HS-5 (cell line): ENCODE data around the gene TBL3.
"Not testable (repeated sequence)": the region's sequence is repeated elsewhere in the genome, so short reads cannot be mapped to it uniquely, and the experiment has no call there.

ENCODE experiments used
- DNase-seq: peaks from one replicate; pipeline ENCODE4 v3.0.0-alpha.2; 2012; ENCODE audit warnings: low read depth

TBL3 gene

DNA sequence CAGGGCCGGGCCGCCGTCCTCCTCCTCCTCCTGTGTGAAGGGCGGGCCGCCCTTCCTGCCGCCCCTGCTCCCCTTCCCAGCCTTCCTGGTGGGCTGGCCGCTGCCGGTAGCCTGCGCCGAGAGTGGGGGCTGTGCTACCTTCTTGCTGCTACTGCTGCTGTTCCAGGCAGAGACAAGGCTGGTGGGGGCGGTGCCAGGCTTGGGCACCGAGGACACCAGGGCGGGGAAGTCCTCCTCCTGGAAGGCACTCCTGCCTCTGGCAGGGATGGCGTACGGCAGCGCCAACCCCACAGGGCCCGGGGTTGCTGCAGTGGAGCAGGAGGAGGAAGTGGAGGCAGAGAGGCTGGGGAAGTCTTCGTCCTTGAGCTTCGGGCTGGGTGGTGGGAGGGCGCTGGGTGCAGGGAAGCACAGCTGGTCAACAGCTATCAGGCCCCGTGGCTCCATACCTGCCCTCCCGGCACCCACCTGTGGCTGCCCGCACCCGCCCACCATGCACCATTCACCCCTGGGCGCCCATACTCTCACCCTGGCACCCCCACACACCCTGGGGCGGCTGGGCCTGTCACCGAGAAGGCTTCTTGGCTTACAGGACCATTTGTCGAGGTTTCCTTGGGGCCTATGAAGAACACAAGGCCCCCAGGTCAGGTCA is 28.1 kb downstream of the TBL3 start:
- no peak for DNase-seq

DNA sequence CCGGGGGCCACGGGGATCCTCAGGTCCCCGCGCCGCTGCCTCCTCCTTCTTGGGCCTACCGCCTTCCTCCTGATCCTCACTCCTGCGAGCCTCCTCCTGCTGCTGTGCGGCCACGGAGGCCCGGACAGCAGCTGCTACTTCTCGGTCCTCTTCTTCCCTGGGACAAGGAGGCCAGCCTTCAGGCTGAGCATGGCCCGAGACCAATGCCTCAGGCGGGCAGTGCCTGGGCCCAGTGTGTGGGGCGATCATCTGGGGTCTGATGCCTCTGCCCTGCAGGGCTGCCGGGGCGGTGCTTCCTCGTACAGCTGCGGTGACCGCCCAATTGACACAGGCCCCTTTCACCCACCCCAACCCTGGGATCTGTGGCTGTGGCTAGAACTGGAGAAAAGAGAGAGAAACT is 29.2 kb downstream of the TBL3 start:
- no peak for DNase-seq

DNA sequence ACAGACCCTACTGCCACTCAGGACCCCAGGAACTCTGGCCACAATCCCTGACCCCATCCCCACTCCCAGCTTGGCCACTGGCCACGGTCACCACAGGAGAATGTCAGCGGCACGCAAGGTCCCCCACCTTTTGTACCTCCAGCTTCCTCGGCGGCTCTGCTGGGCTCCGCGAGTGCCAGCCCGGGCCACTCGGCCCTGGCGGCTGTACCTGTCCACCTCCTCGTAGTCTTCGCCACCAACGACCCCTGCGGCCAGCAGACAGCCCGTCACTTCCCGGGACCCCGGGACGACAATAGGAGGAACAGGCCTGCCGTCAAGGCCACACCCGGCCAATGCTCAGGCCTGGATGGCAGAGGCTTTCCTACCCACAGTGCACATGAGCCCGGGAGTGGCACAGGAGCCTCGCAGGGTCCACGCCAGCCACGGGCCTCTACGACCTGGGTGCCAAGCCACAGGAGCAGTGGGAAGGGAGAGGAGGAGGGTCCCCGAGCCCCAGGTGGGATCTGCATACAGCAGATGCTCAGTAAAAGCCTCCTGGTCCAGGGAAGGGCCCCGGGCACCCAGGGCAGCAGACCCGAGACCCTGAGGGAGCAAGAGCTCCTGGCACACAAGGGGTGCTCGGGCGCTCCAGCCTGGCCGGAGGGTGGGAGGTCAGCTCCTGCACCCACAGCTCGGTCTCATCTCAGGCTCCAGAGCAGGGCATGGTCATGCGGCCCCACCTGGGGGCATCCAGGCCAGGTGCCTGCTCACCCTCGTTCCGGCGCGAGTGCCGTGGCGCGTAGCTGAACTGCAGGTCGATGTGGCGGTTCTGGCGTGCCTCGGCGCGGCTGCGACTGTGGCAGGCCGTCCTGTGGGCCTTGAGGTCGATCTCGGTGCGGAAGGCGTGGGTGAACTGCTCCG is 29.9 kb downstream of the TBL3 start:
- DNase-seq: no peak

DNA sequence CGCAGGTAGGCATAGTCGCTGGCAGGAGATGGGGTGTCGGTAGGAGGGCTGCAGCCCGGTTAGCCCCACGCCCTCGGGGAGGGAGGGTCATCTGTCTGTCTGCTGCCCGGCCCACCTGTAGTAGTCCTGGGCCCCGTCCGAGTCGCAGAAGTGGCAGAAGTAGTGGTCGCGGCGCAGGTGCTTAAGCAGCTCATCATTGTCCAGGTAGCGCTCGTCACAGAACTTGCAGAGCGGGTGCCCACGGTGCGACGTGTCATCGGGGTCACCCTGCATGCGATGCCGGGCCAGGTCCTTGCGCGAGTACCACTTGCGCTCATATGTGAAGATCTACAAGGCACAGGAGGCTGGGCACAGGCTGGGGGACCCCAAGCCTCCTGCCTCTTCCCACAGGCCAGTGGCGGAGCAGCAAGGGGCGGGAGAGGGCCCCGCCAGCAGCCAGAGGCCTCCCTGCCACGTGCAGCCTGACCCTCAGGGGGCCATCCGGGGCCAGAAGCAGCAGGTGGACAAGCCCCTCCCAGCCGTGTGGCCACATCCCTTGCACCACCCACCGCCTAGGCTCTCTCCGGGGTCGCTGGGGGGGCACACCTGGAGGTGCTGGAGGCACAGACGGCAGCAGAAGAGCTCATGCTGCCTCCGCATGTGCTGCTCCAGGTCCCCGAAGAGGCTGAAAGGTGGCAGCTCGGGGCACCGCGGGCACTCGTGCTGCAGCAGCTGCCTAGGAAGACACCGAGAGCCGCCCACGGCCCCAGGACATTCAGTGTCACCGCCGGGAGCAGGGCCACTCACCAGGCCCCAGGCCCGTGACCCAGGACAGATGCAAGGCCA is 30.8 kb downstream of the TBL3 start:
- no peak for DNase-seq

DNA sequence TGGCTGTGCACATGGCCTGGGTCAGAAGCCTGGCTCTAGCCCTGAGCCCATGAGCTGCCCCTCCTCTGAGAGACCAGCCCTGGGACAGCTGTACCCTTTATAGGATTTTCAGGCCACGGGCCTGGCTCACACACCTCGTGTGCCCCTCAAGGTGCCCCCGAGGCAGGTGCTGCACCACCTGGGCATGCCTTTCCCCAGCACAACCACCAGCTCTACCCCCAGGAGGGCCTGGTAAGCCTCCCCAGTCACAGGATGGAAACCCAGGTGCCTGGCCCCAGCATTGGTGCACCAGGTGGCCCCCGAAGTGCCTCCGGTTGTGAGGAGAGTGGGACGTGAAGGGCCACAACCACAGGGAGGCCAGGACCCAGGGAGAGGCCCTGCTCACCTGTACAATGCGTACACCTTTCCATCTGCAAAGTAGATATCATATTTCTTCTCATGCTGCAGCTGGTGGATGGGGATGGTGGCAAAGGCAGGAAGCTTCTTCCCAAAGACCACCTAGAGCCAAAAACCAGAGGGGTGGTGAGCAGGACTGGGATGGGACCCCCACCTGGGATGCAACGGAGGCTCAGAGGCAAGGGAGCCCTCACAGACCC is 31.5 kb downstream of the TBL3 start:
- DNase-seq: no peak

DNA sequence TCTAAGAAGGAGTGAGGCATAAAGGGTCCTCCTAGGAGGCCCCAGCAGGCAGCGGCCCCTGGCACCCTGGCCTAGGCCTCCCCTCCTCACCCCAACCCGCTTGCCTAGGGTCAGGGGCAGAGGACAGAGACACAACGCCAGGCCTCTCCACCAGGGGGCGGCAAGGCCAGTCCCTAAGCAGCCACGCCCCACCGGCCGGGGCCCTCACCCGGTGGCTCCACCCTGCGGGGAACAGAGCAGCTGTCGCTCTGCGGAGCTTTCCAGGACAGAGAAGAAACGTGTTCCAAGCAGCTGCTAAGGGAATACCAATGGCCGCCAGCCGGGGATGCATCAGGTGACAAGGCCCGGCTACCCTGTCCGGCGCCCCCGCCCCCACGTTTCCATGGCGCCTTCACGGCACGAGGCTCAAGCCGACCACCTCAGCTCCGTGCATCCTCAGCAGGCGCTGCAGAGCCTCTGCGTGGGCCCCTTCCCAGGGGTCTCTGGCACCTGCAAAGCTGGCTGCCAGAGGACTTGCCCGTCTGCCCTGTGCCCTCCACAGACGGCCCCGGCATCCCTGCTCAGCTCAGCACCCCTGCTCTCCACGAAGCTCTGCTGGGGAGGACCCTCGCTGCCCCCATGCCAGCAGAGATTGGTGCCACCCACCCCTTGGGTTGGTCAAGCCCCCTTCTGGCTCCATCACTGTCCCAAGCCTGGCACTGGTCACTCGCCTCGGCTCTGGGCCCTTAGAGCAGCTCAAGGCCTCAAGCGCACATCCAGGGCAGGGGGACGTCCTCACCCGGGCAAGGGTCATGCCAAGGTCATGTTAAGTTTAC is 32.2 kb downstream of the TBL3 start:
- DNase-seq: no peak

DNA sequence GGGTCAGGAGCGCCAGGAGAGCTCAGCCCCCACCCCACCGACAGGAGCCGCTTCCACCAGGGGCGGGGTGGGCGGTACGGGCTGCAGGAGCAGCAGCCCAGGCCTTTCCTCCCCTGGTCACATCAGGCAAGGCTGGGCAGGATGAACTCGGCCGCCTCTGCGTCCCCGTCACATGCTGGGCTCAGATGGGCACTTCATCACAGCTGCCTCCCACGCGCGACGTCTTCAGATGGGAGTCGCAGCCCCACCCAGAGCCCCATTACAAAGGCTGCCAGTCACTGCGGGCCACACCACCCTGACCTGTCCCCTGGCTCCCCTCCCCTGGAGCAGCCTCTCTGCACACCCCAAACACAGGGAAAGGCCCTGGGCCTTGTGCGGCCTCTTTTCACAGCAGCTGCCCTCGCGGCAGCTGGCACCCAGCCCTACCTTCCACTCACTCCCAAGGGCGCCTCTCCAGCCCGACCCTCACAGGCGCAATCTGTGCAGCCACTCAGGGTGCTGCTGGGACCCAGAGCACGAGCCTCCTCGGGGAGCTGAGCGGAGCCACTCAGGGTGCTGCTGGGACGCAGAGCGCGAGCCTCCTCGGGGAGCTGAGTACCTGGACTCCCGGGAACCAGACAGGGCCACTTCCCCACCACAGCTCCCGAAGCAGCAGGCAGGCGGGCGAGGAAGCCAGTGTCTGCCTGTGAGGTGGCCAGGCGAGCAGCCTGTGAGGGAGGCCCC is 33.1 kb downstream of the TBL3 start:
- DNase-seq: no peak

DNA sequence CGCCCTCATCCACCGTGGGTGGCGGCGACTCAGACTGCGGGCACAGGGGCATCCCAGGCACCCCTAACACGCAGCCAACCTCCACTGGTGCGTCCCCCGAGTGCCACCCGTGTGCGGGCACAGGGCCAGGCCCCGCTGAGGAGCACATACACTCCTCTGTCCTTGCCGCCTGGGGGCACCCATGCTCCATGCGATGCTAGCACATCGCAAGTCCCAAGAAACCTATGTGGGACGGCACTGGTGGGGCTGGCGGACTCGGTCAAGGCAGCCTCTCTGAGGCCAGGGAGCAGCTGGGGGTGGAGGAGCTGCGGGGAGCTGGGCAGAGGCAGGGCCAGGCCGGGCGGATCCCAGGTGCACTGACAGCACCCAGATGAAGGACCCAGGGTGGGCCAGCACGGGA is 33.8 kb downstream of the TBL3 start:
- DNase-seq: no peak

DNA sequence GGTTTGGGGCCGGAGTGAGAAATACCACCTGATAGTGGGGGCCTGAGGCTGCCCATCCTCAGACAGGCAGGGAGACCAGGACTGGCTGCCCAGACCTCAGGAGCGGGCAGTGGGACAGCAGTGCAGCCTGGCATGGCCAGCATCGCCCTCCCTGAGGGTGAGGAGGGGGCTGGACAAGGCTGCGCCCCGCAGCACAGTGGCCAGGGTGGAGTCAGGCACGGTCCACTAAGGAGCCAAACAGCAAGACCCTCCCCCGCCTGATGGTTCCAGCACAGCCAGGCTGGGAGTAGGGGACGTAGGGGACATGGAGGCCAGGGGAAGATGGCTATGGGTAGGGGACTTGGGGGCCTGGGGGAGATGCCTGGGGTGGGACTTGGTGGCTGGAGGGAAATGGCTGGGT is 34.5 kb downstream of the TBL3 start:
- no peak for DNase-seq

DNA sequence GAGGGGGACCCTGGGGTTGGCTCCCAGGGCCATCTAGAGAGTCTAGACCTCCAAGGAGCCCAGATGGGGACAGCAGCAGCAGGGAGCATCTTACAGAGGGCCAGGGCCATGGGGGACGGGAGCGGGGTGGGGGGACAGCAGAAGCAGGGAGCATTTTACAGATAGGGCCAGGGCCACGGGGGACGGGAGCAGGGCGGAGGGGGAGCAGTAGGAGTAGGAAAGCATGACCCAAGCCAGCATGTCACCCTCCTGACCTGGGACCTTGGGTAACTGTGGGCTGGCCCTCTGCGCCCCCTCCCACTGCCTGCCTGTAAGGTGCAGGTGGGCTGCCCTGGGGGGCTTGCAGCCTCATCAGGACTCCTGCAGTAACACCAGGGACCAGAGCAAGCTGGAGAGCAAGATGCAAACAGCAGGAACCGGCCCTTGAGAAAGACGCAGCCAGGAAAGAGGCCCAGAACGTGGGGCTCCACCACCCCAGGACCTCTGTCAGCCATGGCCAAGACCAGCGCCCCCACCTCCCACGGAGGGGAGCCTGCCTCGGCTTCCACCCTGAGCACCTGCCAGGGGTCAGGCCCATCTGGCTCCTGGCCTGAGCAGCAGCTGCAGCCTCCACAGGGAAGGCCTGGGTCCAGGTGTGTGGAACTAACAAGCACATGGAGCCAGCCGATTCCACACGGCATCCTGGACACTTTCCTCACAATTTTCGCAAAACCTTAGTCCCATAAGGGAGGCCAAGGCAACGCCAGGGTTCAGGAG is 35.4 kb downstream of the TBL3 start:
- no peak for DNase-seq

DNA sequence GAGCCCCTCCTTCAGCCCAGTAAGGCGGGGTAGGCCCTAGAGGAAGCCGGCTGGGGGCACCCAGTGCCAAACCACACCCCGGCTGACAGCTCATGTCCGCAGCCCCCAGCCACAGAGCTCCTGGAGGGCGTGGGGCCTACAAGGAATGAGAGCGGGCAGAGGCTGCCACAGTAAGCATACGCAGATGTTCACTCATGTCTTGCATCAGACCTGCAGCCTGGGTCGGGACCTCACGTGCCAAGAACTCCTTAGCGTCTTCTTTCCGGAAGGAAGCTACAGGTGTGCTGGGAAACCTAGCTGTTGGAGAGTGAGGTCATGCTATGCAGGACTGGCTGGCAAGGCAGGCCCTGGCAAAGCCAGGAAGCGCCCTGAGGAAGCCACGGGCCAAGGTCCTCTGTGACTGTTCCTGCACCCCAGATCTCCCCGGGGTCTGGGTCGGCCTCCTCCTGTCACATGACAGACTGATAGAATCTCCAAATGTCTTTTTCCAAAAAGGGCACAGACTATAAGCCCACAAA is 36.2 kb downstream of the TBL3 start:
- DNase-seq: peak; percentile 64

DNA sequence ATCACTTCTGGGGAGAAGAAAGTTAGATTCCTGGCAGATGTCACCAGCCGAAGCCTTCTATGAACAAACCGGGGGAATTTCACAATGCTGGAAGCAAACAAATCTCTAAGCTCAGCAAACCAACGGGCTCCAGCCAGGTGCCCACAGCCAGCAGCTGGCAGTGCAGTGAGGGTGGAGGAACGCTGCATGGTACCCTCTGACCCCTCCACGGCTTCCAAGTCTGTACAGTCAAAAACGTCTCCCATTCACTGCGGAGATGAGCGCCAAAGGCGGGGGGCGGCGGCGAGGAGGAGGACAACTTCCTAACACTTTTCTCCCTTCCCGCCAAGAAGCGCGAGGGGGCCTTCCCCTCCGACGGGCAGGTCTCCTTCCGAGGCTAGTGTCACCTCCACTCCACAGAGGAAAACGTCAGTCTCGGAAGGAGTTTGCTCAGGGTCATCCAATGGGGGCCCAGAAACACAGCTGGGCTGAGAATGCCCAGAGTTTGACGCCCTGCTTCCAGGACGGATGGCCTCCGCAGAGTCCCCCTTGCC is 36.8 kb downstream of the TBL3 start:
- DNase-seq: no peak

DNA sequence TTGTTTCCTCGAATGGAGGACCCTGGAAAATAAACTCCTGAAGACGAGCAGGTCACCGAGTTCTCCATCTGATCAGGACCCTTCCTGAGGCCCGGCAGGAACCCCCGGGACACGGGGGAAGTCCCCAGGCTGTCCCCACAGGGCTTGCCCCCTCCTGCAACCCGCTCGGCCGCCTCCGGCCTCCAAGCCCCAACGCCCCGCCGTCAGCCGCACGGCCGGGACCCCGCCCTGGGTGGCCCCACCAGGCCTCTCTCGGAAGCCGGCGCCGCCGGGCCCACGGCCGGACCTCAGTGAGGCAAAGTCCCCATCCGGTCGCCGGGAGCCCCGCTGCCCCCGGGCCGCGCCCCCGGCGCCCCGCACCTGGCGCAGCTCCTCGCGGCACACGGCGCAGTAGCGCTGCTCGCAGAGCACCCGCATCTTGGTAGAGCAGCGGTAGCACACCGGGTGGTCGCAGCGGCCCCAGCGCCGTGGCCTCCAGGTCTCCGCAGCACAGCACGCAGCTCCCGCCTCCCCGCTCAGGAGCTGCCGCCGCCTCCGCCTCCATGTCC is 37.4 kb downstream of the TBL3 start:
- DNase-seq: no peak

DNA sequence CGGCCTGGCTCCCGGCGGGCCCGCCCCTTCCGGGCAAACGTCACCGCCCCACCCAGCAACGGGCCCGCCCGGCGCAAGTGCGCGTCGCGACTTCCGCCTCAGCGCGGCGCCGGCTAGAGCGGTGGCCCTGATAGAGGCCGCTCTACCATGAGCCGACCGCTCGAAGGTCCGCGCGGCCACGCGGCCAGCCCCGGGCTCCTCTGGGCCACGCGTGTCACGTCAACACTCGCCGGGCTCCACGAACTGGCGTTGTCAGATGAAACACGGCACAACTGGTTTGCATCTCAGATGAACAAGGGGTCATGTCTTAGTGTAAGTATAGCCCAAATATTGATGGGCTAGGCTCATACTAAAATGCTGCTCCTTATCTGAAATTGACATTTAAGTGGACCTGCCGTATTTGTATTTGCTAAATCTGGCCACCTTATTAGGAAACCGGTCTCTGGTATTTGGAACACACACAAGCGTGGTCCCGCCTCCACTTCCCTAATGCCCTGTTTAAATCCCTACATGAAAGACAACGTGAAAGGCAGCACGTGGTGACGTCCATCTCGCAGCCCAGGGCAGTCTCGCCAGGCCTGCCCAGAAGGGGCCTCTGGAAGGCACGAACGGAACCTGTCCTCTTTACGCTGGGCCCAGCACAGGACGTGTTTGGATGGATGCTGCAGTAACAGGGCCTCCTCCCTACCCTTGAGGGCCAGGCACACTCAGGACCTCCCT is 38.1 kb downstream of the TBL3 start, which contains the start of gene ZNF598:
Gene ZNF598 (minus strand): TSS at position 31 of the 720 bp plus-strand sequence.
- peak; percentile 40 for DNase-seq

DNA sequence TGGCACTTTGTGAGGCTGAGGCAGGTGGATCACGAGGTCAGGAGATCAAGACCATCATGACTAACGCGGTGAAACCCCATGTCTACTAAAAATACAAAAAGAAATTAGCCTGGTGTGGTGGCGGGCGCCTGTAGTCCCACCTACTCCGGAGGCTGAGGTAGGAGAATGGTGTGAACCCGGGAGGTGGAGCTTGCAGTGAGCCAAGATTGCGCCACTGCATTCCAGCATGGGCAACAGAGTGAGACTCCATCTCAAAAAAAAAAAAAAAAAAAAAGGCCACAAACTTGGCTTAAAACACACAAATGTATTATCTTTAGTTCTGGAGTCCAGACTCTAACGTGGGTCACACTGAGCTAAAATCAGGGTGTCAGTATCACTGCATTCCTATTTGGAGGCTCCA is 39.9 kb downstream of the TBL3 start:
- not testable (repeated sequence) for DNase-seq

DNA sequence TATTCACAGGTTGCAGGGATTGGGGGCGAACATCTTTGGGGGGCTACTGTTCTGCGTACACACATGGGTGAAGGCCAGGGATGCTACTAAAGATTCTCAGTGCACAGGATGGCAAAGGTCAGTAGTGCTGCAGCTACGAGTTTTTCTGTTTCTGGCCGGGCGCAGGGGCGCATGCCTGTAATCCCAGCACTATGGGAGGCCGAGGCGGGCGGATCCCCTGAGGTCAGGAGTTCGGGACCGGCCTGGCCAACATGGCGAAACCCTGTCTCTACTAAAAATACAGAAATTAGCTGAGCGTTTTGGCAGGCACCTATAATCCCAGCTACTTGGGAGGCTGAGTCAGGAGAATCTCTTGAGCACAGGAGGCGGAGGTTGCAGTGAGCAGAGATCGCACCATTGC is 41.7 kb downstream of the TBL3 start:
- DNase-seq: no peak

DNA sequence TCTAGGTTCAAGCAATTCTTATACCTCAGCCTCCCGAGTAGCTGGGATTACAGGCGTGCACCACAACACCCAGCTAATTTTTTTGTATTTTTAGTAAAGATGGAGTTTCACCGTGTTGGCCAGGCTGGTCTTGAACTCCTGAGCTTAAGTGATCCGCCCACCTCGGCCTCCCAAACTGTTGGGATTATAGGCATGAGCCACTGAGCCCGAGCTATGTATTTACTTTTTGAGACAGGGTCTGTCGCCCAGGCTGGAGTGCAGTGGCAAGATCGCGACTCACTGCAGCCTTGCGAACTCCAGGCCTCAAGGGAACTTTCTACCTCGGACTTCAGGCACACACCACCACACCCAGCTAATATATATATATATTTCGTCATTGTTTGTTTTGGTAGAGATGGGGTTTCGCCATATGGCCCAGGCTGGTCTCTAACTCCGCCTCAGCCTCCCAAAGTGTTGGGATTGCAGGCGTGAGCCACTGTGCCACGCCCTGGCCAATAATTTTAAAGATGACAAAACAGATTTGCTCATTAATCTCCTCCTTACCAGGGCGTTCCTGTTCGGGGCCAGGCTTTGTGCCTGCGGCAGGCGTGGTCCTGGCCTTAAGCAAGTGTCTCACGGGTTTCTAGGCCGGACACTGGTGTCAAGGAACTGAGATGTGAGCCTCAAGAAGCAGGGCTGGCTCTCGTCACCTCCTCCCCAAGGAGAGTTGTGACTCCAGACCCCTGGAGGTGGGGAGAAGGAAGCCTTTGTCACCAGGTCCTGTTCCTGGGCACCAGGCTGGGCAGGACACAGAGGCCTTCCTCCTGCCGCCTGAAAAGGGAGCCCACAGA is 43.5 kb downstream of the TBL3 start:
- DNase-seq: peak; percentile 74

DNA sequence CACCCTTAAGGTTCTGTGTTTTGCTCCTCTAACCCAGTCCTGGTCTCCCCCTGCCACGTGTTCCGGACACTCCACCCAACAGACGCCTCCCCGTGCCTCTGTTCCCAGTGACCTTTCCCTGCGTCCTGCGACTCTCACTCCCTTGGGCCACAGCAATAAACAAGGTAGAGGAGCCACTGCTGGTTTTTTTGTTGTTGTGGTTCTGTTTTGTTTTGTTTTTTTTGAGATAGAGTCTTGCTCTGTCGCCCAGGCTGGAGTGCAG is 44.0 kb downstream of the TBL3 start:
- no peak for DNase-seq
